Natural killer cell (primary cell): ENCODE data around the gene ADGRD1. TPM values are rescaled to one million over a fixed set of nuclear protein-coding genes. Genes with fewer than 3 reads are reported as not detected.

Source experiments
- ATAC-seq, 3 donors: fragments of 150-1000 bp in 2 of 3; fragments of 200-7000 bp in 1 of 3; cut with Tn5 transposase; 1 replicate in 1 of 3; 2 replicates in 2 of 3; pipeline ENCODE4 v1.10.0; 2021; ENCODE audit warnings: mild to moderate bottlenecking in 2 of 3, moderate library complexity in 2 of 3
- DNase-seq, 2 donors: peaks; one replicate each; pipeline versions ENCODE4 v3.0.0 to v3.0.0-alpha.2; 2013 to 2021; ENCODE audit warnings: mixed read lengths in 1 of 2
- H3K27ac ChIP-seq: one replicate; pipeline ENCODE4 v1.5.1; 2013; ENCODE audit warnings: mild to moderate bottlenecking, low read length
- H3K27me3 ChIP-seq: one replicate; pipeline ENCODE4 v1.6.1; 2013; ENCODE audit warnings: low read length; ENCODE audit not compliant: control insufficient read depth, insufficient read depth
- H3K36me3 ChIP-seq: one replicate; pipeline ENCODE4 v1.6.1; 2013; ENCODE audit warnings: low read length; ENCODE audit not compliant: control insufficient read depth, insufficient read depth
- H3K4me1 ChIP-seq: one replicate; pipeline ENCODE4 v1.6.1; 2013; ENCODE audit warnings: low read length; ENCODE audit not compliant: control insufficient read depth, insufficient read depth
- H3K4me3 ChIP-seq: one replicate; pipeline ENCODE4 v1.5.1; 2013; ENCODE audit warnings: low read length
- H3K9me3 ChIP-seq: one replicate; pipeline ENCODE4 v1.6.1; 2013; ENCODE audit warnings: low read length; ENCODE audit not compliant: control insufficient read depth, insufficient read depth
- H3K27ac Mint-ChIP-seq, 2 donors: one replicate each; pipeline ENCODE4 v1.8.0; 2022; ENCODE audit warnings: mild to moderate bottlenecking in 2 of 2, mixed read lengths in 2 of 2, moderate library complexity in 1 of 2
- H3K27me3 Mint-ChIP-seq, 2 donors: one replicate each; pipeline ENCODE4 v1.8.0; 2022; ENCODE audit warnings: low read depth in 2 of 2, mixed read lengths in 2 of 2
- H3K36me3 Mint-ChIP-seq: one replicate; pipeline ENCODE4 v1.8.0; 2022; ENCODE audit warnings: mixed read lengths
- H3K4me1 Mint-ChIP-seq, 2 donors: one replicate each; pipeline ENCODE4 v1.8.0; 2022; ENCODE audit warnings: mixed read lengths in 2 of 2
- H3K4me3 Mint-ChIP-seq: one replicate; pipeline ENCODE4 v1.8.0; 2022; ENCODE audit warnings: mild to moderate bottlenecking, moderate library complexity, mixed read lengths
- H3K9me3 Mint-ChIP-seq, 2 donors: one replicate each; pipeline ENCODE4 v1.8.0; 2022; ENCODE audit warnings: mixed read lengths in 2 of 2
- CTCF ChIP-seq: fragments of 200-600 bp; IDR thresholded peaks from one replicate; pipeline ENCODE4 v1.8.0; 2022; ENCODE audit warnings: antibody characterized with exemption
- WGBS: methylation state at CpG from one replicate; pipeline ENCODE4 v1.1.7; 2013; ENCODE audit warnings: missing lambda C conversion rate; ENCODE audit not compliant: insufficient coverage; 5-methylcytosine and 5-hydroxymethylcytosine counted together
- intact Hi-C: fragments of 100-400 bp; cut with micrococcal nuclease; formaldehyde crosslinking; loops from one replicate; pipeline ENCODE4 v1.14.2; 2022
- total RNA-seq, 4 donors: library from RNA; stranded (reverse); fragments of 120-200 nt in 1 of 4; gene quantifications; one replicate each; pipeline versions ENCODE4 v1.2.3 to v1.2.4, GENCODE V29; 2013 to 2022

Gene ADGRD1
- total RNA-seq, 3 donors from 2014 or later (not counting 1 experiment from before 2014, with no cell fraction given), result 0.50 to 3.9 (median 1.4) TPM

- 75% methylated on average over 12 of the region's 14 CpGs for WGBS
- Histone ChIP-seq H3K9me3 (no peaks in the 10 kb centered on the region), H3K27ac (no peak overlapping the region), H3K36me3 (no peaks in the 10 kb centered on the region), H3K4me3 (no peak overlapping the region), H3K27me3 (no peaks in the 10 kb centered on the region), H3K4me1 (peaks cover 10% of the 10 kb centered on the region)
- peaks cover 14 to 22% of the 10 kb centered on the region in 2 donors for H3K27me3 Mint-ChIP-seq
- TF ChIP-seq CTCF, result no peak
- H3K4me1 Mint-ChIP-seq, result peaks cover 6% of the 10 kb centered on the region in 2 donors
- intact Hi-C loops, result no loop called here
- no peak overlapping the region for H3K27ac Mint-ChIP-seq
- H3K9me3 Mint-ChIP-seq, result no peaks in the 10 kb centered on the region
- H3K4me3 Mint-ChIP-seq, result no peak overlapping the region
- ATAC-seq, result no peak
- H3K36me3 Mint-ChIP-seq, result no peaks in the 10 kb centered on the region
- DNase-seq, result no peak
These were observed 1.3 kb upstream of the ADGRD1 start for GRCh38 chr12:130952171-130952954.

GRCh38 chr12:130954544-130954831, 781 bp downstream of the ADGRD1 start:
- ATAC-seq (no peak), DNase-seq (no peak)
- Histone ChIP-seq H3K27ac (no peak overlapping the region), H3K4me1 (peaks cover 10% of the 10 kb centered on the region), H3K27me3 (no peaks in the 10 kb centered on the region), H3K9me3 (no peaks in the 10 kb centered on the region), H3K36me3 (no peaks in the 10 kb centered on the region), H3K4me3 (no peak overlapping the region)
- H3K36me3 Mint-ChIP-seq, result no peaks in the 10 kb centered on the region
- H3K9me3 Mint-ChIP-seq, result no peaks in the 10 kb centered on the region
- H3K27me3 Mint-ChIP-seq, result peaks cover 14 to 15% of the 10 kb centered on the region in 2 donors
- WGBS, result 85% methylated on average over 9 of the region's 9 CpGs
- no peak overlapping the region for H3K27ac Mint-ChIP-seq
- H3K4me1 Mint-ChIP-seq, result peaks cover 6% of the 10 kb centered on the region in 2 donors
- no peak overlapping the region for H3K4me3 Mint-ChIP-seq
- TF ChIP-seq CTCF, result no peak
- intact Hi-C loops, result no loop called here

GRCh38 chr12:130955238-130955816, 1.6 kb downstream of the ADGRD1 start:
- Histone ChIP-seq H3K27ac (no peak overlapping the region), H3K4me1 (peaks cover 10% of the 10 kb centered on the region), H3K36me3 (no peaks in the 10 kb centered on the region), H3K9me3 (no peaks in the 10 kb centered on the region), H3K27me3 (no peaks in the 10 kb centered on the region), H3K4me3 (no peak overlapping the region)
- no peak for ATAC-seq
- TF ChIP-seq CTCF, result no peak
- Mint-ChIP-seq H3K9me3 (no peaks in the 10 kb centered on the region), H3K4me3 (no peak overlapping the region), H3K4me1 (peaks cover 6% of the 10 kb centered on the region in 2 donors), H3K27me3 (peaks cover 14 to 15% of the 10 kb centered on the region in 2 donors), H3K36me3 (no peaks in the 10 kb centered on the region), H3K27ac (no peak overlapping the region)
- 78% methylated on average over 11 of the region's 11 CpGs for whole genome bisulfite sequencing
- intact Hi-C loops, result no loop called here
- no peak for DNase-seq
